Activated T-cell treated with anti-CD3 and anti-CD28 coated beads, Interleukin-2, amount 50 U/mL, for 4 hours (primary cell): ENCODE data around the gene HMOX1. TPM values are rescaled to one million over a fixed set of nuclear protein-coding genes. Genes with fewer than 3 reads are reported as not detected.

Source experiments
- ATAC-seq, 2 donors: fragments of 200-7000 bp; cut with Tn5 transposase; one replicate each; pipeline ENCODE4 v1.10.0; 2021
- DNase-seq: peaks from one replicate; pipeline ENCODE4 v3.0.0-alpha.2; 2020
- H3K27me3 Mint-ChIP-seq: one replicate; pipeline ENCODE4 v1.8.0; 2021; ENCODE audit warnings: low read depth, mixed read lengths
- H3K36me3 Mint-ChIP-seq: one replicate; pipeline ENCODE4 v1.8.0; 2022; ENCODE audit warnings: mixed read lengths; ENCODE audit not compliant: insufficient read depth
- H3K4me1 Mint-ChIP-seq: one replicate; pipeline ENCODE4 v1.8.0; 2021; ENCODE audit warnings: low read depth, mixed read lengths
- H3K4me3 Mint-ChIP-seq: one replicate; pipeline ENCODE4 v1.8.0; 2021; ENCODE audit warnings: mild to moderate bottlenecking, moderate library complexity, mixed read lengths
- H3K9me3 Mint-ChIP-seq: one replicate; pipeline ENCODE4 v1.8.0; 2021; ENCODE audit warnings: mixed read lengths
- total RNA-seq, 3 donors: library from RNA; stranded (reverse); gene quantifications; one replicate each; pipeline ENCODE4 v1.2.1, GENCODE V29; 2021

The HMOX1 gene
- total RNA-seq, 3 donors from 2014 or later: 1.2 to 3.0 (median 1.4) TPM

DNA sequence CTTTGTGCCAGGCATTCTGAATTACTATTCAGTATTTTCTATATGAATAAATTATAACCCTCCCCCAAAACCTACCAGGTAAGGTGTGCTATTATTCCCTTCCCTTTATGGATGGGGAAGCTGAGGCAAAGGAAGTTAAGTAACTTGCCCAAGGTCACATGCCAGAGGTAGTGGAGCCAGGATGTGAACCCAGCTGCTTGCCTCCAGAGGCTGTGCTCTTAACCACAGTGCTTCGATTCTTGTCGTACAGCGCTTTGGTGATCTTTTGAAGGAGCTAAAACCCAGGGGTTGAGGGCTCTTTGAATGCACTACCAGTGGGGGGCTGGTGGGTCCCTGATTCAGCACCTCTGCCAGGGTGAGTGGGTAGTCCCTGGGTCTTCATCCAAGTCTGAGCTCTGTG, 37.8 kb downstream of the HMOX1 start:
- ATAC-seq (no peak), DNase-seq (no peak)
- Mint-ChIP-seq H3K9me3 (no peaks in the 10 kb centered on the region), H3K27me3 (no peaks in the 10 kb centered on the region), H3K4me1 (no peaks in the 10 kb centered on the region), H3K36me3 (peaks cover 56% of the 10 kb centered on the region), H3K4me3 (no peak overlapping the region)

DNA sequence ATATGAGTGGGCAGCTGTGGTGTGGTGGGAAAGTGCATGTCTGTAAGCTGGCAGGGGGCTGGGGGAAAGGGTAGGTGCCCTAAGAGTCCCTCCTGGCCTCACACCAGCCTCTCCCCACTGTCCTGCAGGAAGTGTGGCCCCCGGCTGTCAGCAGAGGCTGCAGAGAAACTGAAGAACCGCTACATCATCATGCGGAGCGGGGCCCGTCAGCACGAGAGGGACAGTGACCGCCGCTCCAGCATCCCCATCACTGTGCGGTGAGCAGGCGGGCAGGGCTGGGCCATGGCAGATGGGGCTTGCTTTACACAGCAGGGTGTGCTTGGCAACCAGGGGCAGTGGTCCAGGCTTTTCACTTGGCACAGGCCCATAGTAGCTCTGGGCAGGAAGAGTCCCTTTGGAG, 38.9 kb downstream of the HMOX1 start:
- Mint-ChIP-seq H3K36me3 (peaks cover 61% of the 10 kb centered on the region), H3K27me3 (no peaks in the 10 kb centered on the region), H3K9me3 (no peaks in the 10 kb centered on the region), H3K4me1 (no peaks in the 10 kb centered on the region), H3K4me3 (no peak overlapping the region)
- ATAC-seq (no peak), DNase-seq (no peak)

- DNase-seq (no peak), ATAC-seq (no peak)
- Mint-ChIP-seq H3K9me3 (no peaks in the 10 kb centered on the region), H3K36me3 (peaks cover 50% of the 10 kb centered on the region), H3K27me3 (no peaks in the 10 kb centered on the region), H3K4me1 (no peaks in the 10 kb centered on the region), H3K4me3 (no peak overlapping the region)
Measured at GRCh38 chr22:35421121-35421520, 40.2 kb downstream of the HMOX1 start.

DNA sequence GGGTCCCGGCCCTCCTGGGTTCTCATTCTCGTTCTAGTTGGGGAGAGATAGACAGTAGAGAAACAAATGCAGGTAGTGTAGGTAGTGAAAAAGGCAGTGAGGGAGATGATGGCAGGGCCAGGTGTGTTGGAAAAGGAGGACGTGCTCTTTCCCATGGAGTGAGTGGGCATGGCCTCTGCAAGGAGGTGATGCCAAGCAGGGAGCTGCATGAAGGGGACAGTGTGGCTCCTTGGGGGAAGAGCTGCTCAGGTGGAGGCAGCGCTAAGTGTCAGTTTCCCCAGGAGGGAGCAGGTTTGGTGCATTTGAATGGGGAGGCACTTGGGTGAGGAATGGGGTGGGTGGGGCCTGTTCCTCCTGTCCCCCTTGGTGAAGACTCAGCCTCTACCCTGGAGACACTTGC, 41.2 kb downstream of the HMOX1 start:
- DNase-seq (no peak), ATAC-seq (no peak)
- Mint-ChIP-seq H3K27me3 (no peaks in the 10 kb centered on the region), H3K9me3 (no peaks in the 10 kb centered on the region), H3K4me1 (peaks cover 3% of the 10 kb centered on the region), H3K36me3 (peaks cover 47% of the 10 kb centered on the region), H3K4me3 (no peak overlapping the region)

- Mint-ChIP-seq H3K27me3 (no peaks in the 10 kb centered on the region), H3K36me3 (peaks cover 45% of the 10 kb centered on the region), H3K9me3 (no peaks in the 10 kb centered on the region), H3K4me1 (peaks cover 3% of the 10 kb centered on the region), H3K4me3 (no peak overlapping the region)
- no peak for ATAC-seq
- DNase-seq: no peak
Measured at GRCh38 chr22:35422936-35423335, 42.0 kb downstream of the HMOX1 start.

DNA sequence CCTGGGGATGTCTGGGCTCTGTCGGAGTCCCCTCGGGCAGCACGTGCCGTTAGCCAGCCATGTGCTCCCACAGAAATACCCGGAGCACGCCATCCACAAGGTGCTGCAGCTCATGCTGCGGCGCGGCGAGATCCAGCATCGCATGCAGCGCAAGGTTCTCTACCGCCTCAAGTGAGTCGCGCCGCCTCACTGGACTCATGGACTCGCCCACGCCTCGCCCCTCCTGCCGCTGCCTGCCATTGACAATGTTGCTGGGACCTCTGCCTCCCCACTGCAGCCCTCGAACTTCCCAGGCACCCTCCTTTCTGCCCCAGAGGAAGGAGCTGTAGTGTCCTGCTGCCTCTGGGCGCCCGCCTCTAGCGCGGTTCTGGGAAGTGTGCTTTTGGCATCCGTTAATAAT, 43.2 kb downstream of the HMOX1 start:
- peaks cover 43% of the 10 kb centered on the region for H3K36me3 Mint-ChIP-seq
- no peak overlapping the region for H3K4me3 Mint-ChIP-seq
- no peaks in the 10 kb centered on the region for H3K9me3 Mint-ChIP-seq
- DNase-seq: no peak
- H3K27me3 Mint-ChIP-seq: no peaks in the 10 kb centered on the region
- H3K4me1 Mint-ChIP-seq: peaks cover 3% of the 10 kb centered on the region
- no peak for ATAC-seq

DNA sequence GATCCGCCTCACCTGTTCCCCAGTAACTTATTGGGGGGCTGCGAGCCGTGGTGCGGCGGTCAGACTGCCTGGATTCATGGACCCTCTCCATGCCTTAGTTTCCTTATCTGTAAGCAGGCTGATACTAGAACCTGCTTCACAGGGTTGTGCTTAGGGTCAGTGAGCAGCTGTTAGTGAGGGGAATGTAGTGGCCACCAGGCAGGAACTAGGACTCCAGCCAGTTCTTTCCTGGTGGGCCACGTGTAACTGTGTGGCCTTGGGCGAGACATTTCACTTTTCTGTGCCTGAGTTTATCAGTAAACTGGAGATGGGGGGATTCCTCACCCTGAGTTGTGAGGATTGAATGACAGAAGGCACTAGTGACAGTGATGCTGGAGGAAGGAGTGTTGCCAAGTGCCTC, 43.9 kb downstream of the HMOX1 start:
- Mint-ChIP-seq H3K27me3 (no peaks in the 10 kb centered on the region), H3K36me3 (peaks cover 37% of the 10 kb centered on the region), H3K4me1 (peaks cover 3% of the 10 kb centered on the region), H3K4me3 (no peak overlapping the region), H3K9me3 (no peaks in the 10 kb centered on the region)
- ATAC-seq (no peak), DNase-seq (no peak)

DNA sequence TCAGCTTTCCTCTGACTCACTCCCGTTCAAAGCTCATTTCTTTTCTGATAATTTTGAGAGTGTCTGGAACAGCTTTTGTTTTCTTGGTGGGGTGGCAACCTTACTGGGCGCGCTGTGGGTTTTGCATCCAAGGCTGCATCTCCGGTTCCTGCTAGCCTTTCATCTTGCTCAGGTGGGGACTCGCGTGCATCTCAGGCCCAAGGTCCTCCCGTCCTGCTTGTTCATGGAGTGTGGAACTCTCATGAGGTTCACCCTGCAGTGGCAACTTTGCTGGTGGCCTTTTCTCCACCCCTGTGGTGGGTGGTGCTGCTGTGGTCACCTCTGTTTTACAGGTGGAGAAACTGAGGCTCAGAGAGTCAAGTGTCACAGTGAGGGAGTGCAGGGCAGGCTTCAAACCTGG, 44.6 kb downstream of the HMOX1 start:
- H3K4me1 Mint-ChIP-seq: peaks cover 3% of the 10 kb centered on the region
- ATAC-seq: no peak
- H3K27me3 Mint-ChIP-seq: no peaks in the 10 kb centered on the region
- peaks cover 36% of the 10 kb centered on the region for H3K36me3 Mint-ChIP-seq
- no peak overlapping the region for H3K4me3 Mint-ChIP-seq
- no peak for DNase-seq
- no peaks in the 10 kb centered on the region for H3K9me3 Mint-ChIP-seq

- Mint-ChIP-seq H3K4me1 (peaks cover 3% of the 10 kb centered on the region), H3K4me3 (no peak overlapping the region), H3K9me3 (no peaks in the 10 kb centered on the region), H3K36me3 (peaks cover 34% of the 10 kb centered on the region), H3K27me3 (no peaks in the 10 kb centered on the region)
- peak in 1 of 2 donors; percentile 11 for ATAC-seq
- no peak for DNase-seq
Measured at GRCh38 chr22:35425971-35426800, 45.3 kb downstream of the HMOX1 start.

- H3K27me3 Mint-ChIP-seq: no peaks in the 10 kb centered on the region
- H3K9me3 Mint-ChIP-seq: no peaks in the 10 kb centered on the region
- peaks cover 3% of the 10 kb centered on the region for H3K4me1 Mint-ChIP-seq
- peak in 1 of 2 donors; percentile 15 for ATAC-seq
- H3K4me3 Mint-ChIP-seq: no peak overlapping the region
- H3K36me3 Mint-ChIP-seq: peaks cover 31% of the 10 kb centered on the region
- DNase-seq: no peak
Measured at GRCh38 chr22:35426801-35427140, 45.9 kb downstream of the HMOX1 start.

- peak; percentile 60 for DNase-seq
- Mint-ChIP-seq H3K9me3 (no peaks in the 10 kb centered on the region), H3K36me3 (peaks cover 25% of the 10 kb centered on the region), H3K27me3 (no peaks in the 10 kb centered on the region), H3K4me1 (peaks cover 3% of the 10 kb centered on the region), H3K4me3 (no peak overlapping the region)
- peak; percentile 71 to 77 for ATAC-seq
Measured at GRCh38 chr22:35430897-35431322, 50.0 kb downstream of the HMOX1 start.

DNA sequence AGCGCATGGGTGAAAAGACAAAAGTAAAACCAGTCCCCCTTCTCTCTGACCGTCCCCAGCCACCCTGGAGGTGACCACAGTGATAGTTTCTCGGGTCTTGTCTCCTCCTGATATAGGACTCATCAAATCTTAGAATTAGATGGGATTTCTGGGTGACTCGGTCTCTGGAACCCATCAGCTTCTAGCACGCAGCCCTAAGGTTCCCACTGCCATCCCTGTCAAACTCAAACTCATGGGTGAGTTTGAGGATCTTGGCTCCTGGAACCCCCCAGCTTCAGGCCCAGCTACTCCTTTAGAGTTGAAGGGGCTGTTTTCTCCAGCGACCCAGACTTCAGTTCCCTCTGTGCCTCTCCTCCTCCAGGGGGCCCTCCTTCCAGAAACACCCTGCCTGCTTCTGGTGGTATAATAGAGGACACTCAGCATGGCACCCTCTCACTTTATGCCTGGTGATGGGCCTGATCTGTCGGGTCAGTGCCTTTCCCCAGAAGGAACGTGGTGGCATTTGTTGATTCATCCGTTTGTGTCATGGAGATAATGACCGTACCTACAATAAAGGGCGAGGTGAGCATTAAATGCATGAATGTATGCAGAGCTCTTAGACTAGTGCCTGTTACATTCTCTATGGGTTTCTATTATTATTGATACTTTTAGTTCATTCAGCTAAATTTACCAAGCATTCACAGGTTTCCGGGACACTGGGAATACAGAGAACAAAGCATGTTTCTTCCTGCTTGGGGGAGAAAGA, 50.8 kb downstream of the HMOX1 start:
- ATAC-seq: no peak
- no peaks in the 10 kb centered on the region for H3K27me3 Mint-ChIP-seq
- DNase-seq: no peak
- peaks cover 24% of the 10 kb centered on the region for H3K36me3 Mint-ChIP-seq
- peaks cover 2% of the 10 kb centered on the region for H3K4me1 Mint-ChIP-seq
- no peaks in the 10 kb centered on the region for H3K9me3 Mint-ChIP-seq
- no peak overlapping the region for H3K4me3 Mint-ChIP-seq

DNA sequence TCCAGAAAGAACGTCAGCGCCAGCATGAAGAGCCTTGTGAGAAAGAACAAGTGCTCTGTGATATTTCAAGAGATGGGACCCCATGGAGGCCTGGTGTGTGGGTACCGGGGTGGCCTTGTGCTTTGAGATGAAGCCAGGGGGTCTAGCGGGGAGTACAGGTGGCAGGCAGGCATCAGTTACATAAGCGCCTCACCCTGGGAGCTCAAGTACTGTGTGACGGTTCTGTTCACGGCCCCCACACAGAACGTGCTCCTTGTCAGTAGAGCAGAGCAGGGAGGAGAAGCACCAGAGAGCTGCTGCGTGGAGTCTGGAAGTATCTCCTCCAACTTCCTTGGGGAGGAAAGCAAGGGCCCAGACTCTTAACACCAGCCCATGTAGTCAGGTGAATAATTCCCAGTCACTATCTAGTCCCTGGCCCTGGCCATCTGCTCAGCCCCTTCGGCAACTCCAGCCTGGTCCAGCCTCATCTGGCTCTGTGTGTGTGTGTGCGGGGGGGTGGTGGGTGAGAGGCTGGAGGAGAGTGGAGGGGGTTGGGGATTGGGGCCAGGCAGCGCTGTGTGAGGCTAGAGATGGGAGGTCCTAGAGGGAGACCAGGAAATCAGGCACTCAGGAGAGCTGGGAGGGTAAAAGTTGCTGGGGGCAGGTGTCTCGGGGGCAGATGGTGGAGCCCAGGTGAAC, 51.5 kb downstream of the HMOX1 start:
- H3K4me1 Mint-ChIP-seq: no peaks in the 10 kb centered on the region
- DNase-seq (no peak), ATAC-seq (no peak)
- no peaks in the 10 kb centered on the region for H3K27me3 Mint-ChIP-seq
- H3K4me3 Mint-ChIP-seq: no peak overlapping the region
- H3K9me3 Mint-ChIP-seq: no peaks in the 10 kb centered on the region
- H3K36me3 Mint-ChIP-seq: peaks cover 18% of the 10 kb centered on the region

DNA sequence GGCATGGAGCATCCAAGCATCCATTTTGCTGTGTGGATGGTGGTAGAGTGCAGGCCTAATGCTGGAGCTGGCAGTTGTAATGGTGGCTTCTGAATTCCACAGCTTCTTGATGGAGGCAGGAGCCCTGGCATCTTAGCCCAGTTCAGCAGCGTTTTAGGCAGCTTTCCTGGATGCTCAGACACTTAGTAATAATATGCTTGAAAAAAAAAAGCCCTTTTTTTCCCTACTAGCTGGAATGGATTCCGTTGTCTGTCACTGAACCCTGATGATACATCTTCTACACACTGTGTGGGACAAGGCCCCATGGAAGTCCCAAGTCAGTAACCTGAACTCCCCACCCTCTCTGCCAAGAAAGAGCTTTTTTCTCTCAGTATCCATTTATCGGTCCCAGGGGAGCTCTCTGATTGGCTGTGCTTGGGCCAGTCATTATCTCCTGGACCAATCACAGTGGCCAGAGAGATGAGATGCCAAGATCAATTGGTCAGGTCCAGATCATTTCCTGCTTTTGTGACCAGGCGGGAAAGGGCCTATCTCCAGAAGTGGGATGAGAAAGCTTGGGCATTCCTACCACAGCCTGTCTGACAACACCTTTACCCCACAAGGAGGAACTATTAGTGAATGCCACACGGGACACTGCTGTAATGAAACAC, 53.3 kb downstream of the HMOX1 start:
- no peaks in the 10 kb centered on the region for H3K4me1 Mint-ChIP-seq
- H3K9me3 Mint-ChIP-seq: no peaks in the 10 kb centered on the region
- DNase-seq (no peak), ATAC-seq (no peak)
- H3K4me3 Mint-ChIP-seq: no peak overlapping the region
- no peaks in the 10 kb centered on the region for H3K27me3 Mint-ChIP-seq
- peaks cover 24% of the 10 kb centered on the region for H3K36me3 Mint-ChIP-seq
